Psoas muscle (tissue), 8 donors: Measurements from ENCODE around the gene PGPEP1. TPM values are rescaled to one million over a fixed set of nuclear protein-coding genes. Genes with fewer than 3 reads are reported as not detected.
"Not testable (repeated sequence)": the region's sequence is repeated elsewhere in the genome, so short reads cannot be mapped to it uniquely, and the experiment has no call there.

Experiments used
- ATAC-seq, 4 donors: fragments of 200-7000 bp; cut with Tn5 transposase; one replicate each; pipeline ENCODE4 v1.9.1; 2020; ENCODE audit warnings: moderate library complexity in 3 of 4, mild to moderate bottlenecking in 2 of 4
- DNase-seq, 2 donors: peaks; one replicate each; pipeline ENCODE4 v3.0.0-alpha.2; 2020
- H3K27ac ChIP-seq: fragments of 200-600 bp; one replicate; pipeline ENCODE4 v1.8.0; 2022
- H3K27me3 ChIP-seq, 3 donors: fragments of 200-600 bp in 1 of 3; one replicate each; pipeline versions ENCODE4 v1.6.1 to v1.8.0; 2013 to 2022; ENCODE audit warnings: low read length in 2 of 3, mild to moderate bottlenecking in 2 of 3, moderate library complexity in 1 of 3; ENCODE audit not compliant: insufficient read depth in 3 of 3
- H3K36me3 ChIP-seq, 2 donors: fragments of 200-600 bp in 1 of 2; one replicate each; pipeline versions ENCODE4 v1.6.1 to v1.8.0; 2013 to 2022; ENCODE audit warnings: low read depth in 1 of 2, mild to moderate bottlenecking in 1 of 2, moderate library complexity in 1 of 2; ENCODE audit not compliant: insufficient read depth in 1 of 2
- H3K4me1 ChIP-seq: fragments of 200-600 bp; one replicate; pipeline ENCODE4 v1.8.0; 2022
- H3K4me3 ChIP-seq: fragments of 200-600 bp; one replicate; pipeline ENCODE4 v1.8.0; 2022; ENCODE audit warnings: mild to moderate bottlenecking
- H3K9me3 ChIP-seq: fragments of 200-600 bp; one replicate; pipeline ENCODE4 v1.8.0; 2022
- WGBS, 3 donors: extraction: QIAGEN DNeasy Blood & Tissue Kit; methylation state at CpG; one replicate each; pipeline versions ENCODE4 v1.1.6 to v1.1.7; 2013; 5-methylcytosine and 5-hydroxymethylcytosine counted together
- intact Hi-C, 2 donors: fragments of 100-400 bp; cut with DNase I; formaldehyde crosslinking; loops; one replicate each; pipeline versions ENCODE4 v1.11.0 to v1.14.2; 2022
- polyA plus RNA-seq, 3 donors: library from polyadenylated mRNA; stranded (reverse); fragments of 200-250 nt; gene quantifications; one replicate each; pipeline ENCODE4 v1.2.3, GENCODE V29; 2013
- total RNA-seq, 4 donors: library from RNA; stranded (reverse); fragmentation: NEBNext Ultra II Directional in 2 of 4; extraction: Animal tissue kit (Norgen Biotek cat#: 25700) in 2 of 4; gene quantifications; one replicate each; pipeline versions ENCODE4 v1.2.1 to v1.2.4, GENCODE V29; 2021 to 2023
- TF ChIP-seq, protein P1 (sequence below): fragments of 200-600 bp; IDR thresholded peaks from one replicate; pipeline ENCODE4 v1.8.0; 2022; ENCODE audit warnings: antibody characterized with exemption
- donor health status: healthy with polysubstance abuse.
- donor health status: DM: no; HTN: no; CAD: no; lungs with moderate emphysema.
- donor health status: Bipolar disorder and iron deficiency.
- donor health status: healthy.
- donor health status: DM: yes; HTN: yes; CAD: no.
- donor health status: DM: no; HTN: no; CAD: no.
- donor health status: DM: no; HTN: no; CAD: no.
- donor health status: DM: yes; HTN: yes; CAD: no.

PGPEP1 gene
- total and polyA plus RNA-seq, 7 donors = 8.0 to 47.8 (median 18.3) TPM

DNA sequence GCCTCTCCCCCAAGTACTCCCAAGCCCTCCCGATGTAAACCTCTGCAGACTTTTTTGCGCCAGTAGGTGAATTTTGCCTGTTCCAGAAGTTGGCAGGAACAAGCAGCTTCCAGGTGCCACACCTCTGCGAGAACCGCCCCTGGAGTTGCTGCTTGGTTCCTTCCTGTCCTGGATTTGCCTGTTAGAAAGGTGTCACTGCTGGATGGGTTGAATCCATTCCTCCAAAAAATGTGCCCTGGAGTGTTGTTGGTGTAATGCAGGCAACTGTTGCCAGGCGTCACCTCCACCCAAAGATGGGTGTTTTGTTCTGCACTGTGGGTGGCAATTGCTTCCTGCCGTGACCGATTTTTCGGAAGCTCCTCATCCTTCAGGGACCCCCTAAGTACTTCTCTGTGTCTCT lies 5.7 kb downstream of the PGPEP1 start:
- H3K27ac ChIP-seq = no peak overlapping the region
- 70 to 73% (median 71%) methylated on average over 8 of the region's 8 CpGs for WGBS, 3 donors
- ATAC-seq (no peak), DNase-seq (no peak)
- peaks cover 5% of the 10 kb centered on the region for H3K4me1 ChIP-seq
- H3K27me3 ChIP-seq = no peaks in the 10 kb centered on the region
- TF ChIP-seq, protein P1, sequence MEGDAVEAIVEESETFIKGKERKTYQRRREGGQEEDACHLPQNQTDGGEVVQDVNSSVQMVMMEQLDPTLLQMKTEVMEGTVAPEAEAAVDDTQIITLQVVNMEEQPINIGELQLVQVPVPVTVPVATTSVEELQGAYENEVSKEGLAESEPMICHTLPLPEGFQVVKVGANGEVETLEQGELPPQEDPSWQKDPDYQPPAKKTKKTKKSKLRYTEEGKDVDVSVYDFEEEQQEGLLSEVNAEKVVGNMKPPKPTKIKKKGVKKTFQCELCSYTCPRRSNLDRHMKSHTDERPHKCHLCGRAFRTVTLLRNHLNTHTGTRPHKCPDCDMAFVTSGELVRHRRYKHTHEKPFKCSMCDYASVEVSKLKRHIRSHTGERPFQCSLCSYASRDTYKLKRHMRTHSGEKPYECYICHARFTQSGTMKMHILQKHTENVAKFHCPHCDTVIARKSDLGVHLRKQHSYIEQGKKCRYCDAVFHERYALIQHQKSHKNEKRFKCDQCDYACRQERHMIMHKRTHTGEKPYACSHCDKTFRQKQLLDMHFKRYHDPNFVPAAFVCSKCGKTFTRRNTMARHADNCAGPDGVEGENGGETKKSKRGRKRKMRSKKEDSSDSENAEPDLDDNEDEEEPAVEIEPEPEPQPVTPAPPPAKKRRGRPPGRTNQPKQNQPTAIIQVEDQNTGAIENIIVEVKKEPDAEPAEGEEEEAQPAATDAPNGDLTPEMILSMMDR = no peak
- H3K9me3 ChIP-seq = no peaks in the 10 kb centered on the region
- peaks cover 2 to 43% of the 10 kb centered on the region in 2 donors for H3K36me3 ChIP-seq
- H3K4me3 ChIP-seq = no peak overlapping the region
- intact Hi-C loops = loop anchor here in 1 of 2 donors (5.0 kb wide), 1 partner anchor 66 kb away; no protein-coding TSS in a partner anchor

DNA sequence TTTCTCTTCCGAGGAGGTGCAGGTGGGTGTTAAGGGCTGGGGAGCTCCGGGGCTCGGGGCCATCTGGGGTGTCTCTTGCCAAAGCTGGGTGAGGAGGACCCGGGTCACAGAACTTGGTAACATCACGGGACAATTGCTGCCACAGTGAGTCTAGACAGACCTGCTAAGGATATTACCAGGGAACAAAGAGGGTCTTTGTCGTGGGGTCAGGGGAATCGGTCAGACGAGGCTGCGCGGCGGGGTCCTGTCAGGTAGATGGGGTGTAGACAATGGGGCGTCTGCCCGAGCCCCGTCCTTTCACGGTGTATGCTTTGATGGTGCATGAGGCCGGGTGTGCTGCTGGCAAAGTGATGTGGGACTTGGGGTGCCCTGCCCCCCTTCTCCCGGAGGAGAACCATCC lies 7.8 kb downstream of the PGPEP1 start:
- DNase-seq = no peak
- H3K27ac ChIP-seq = no peak overlapping the region
- TF ChIP-seq, protein P1 = no peak
- no peak for ATAC-seq
- H3K4me1 ChIP-seq = peaks cover 4% of the 10 kb centered on the region
- intact Hi-C loops = loop anchor here in 1 of 2 donors (5.0 kb wide), 1 partner anchor 64 kb away; no protein-coding TSS in a partner anchor
- H3K27me3 ChIP-seq = no peaks in the 10 kb centered on the region
- H3K36me3 ChIP-seq = peaks cover 2 to 45% of the 10 kb centered on the region in 2 donors
- H3K4me3 ChIP-seq = no peak overlapping the region
- H3K9me3 ChIP-seq = no peaks in the 10 kb centered on the region
- 87 to 92% (median 88%) methylated on average over 17 of the region's 17 CpGs for WGBS, 3 donors

DNA sequence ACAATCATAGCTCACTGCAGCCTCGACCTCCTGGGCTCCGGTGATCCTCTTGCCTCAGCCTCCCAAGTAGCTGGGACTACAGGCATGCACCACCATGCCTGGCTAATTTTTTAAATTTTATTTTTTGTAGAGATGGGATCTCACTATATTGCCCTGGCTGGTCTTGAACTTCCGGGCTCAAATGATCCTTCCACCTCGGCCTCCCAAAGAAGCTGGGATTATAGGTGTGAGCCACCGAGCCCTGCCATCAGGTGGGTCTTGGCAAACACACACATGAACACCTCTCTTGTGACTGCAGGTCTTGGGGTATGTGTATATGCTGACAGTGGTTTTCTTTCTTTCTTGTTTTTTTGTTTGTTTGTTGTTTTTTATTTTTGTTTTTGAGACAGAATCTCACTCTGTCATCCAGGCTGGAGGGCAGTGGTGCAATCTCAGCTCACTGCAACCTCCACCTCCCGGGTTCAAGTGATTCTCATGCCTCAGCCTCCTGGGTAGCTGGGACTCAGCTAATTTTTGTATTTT lies 8.5 kb downstream of the PGPEP1 start:
- not testable (repeated sequence) for H3K27ac ChIP-seq, H3K4me3 ChIP-seq, ATAC-seq, H3K9me3 ChIP-seq, DNase-seq, H3K4me1 ChIP-seq, H3K27me3 ChIP-seq
- peaks cover 2 to 44% of the 10 kb centered on the region in 2 donors for H3K36me3 ChIP-seq
- WGBS, 3 donors = 86 to 89% (median 89%) methylated on average over 6 of the region's 6 CpGs
- intact Hi-C loops = loop anchor here (1.0 to 5.0 kb wide), 2 partner anchors 61 to 63 kb away; no protein-coding TSS in a partner anchor

DNA sequence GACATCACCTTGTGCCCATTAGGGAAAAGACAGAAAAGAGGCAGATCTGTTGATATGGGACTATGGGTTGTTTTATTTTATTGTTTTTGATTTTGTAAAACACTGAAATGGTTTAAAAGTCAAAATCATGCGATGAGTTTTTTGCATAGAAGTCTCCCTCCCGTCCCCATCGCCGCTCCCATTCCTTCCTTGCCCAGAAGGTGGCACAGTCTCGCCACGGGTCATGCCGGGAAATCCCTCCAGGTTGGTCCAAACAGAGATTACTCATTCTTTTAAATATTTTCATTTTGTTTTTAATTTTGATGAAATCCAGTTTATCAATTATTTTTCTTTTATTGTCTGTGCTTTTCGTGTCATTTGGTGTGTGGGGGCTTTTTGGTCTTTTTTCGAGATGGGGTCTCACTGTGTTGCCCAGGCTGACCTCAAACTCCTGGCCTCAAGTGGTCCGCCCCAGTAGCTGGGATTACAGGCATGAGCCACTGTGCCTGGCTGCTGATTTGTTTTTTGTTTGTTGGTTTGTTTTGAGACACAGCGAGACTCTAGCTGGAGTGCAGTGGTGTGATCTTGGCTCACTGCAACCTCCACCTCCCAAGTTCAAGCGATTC lies 9.2 kb downstream of the PGPEP1 start:
- intact Hi-C loops = loop anchor here (1.0 to 5.0 kb wide), 2 partner anchors 61 to 63 kb away; no protein-coding TSS in a partner anchor
- Histone ChIP-seq H3K36me3 (peaks cover 2 to 42% of the 10 kb centered on the region in 2 donors), H3K27ac (no peak overlapping the region), H3K4me3 (no peak overlapping the region), H3K9me3 (no peaks in the 10 kb centered on the region), H3K4me1 (peaks cover 3% of the 10 kb centered on the region), H3K27me3 (no peaks in the 10 kb centered on the region)
- WGBS, 3 donors = 59 to 70% (median 60%) methylated on average over 12 of the region's 12 CpGs
- TF ChIP-seq, protein P1 = peak; percentile 75
- peak; percentile 57 to 81 (median 74) for ATAC-seq
- peak; percentile 60 to 73 for DNase-seq

DNA sequence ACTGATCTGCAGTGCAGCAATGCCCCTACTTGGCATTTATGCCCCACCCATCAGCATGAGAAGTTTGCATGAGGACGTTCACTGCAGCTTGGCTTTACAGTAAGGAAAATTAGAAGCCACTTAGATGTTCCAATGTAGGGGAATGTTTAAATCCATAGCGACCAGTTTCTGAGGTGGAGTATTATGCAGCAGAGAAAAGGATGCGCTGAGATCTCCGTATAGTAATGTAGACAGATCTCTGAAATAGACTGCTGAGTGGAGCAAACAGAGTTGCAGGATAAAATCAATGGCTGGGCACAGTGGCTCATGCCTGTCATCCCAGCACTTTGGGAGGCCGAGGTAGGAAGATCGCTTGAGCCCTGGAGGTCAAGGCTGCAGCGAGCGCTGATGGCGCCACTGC lies 10.1 kb downstream of the PGPEP1 start:
- peaks cover 2 to 40% of the 10 kb centered on the region in 2 donors for H3K36me3 ChIP-seq
- no peak for DNase-seq
- 85 to 92% (median 86%) methylated on average over 9 of the region's 9 CpGs for WGBS, 3 donors
- intact Hi-C loops = no loop called here
- ATAC-seq = no peak
- H3K4me1 ChIP-seq = peaks cover 3% of the 10 kb centered on the region
- no peak overlapping the region for H3K4me3 ChIP-seq
- H3K27ac ChIP-seq = no peak overlapping the region
- H3K9me3 ChIP-seq = no peaks in the 10 kb centered on the region
- no peaks in the 10 kb centered on the region for H3K27me3 ChIP-seq
- TF ChIP-seq, protein P1 = no peak
